OCI-LY7 (cell line): ENCODE data around the gene HDAC7.

Source experiments
- EZH2phosphoT487 ChIP-seq: fragments of 200-600 bp; sonication (generic); IDR thresholded peaks from 2 replicates; pipeline ENCODE4 v1.6.1; 2018; ENCODE audit warnings: low read depth, borderline replicate concordance, mild to moderate bottlenecking, mixed run types, antibody characterized with exemption, low read length, moderate library complexity, mixed read lengths
- TF ChIP-seq, protein P1 (sequence below): fragments of 200-600 bp; sonication (generic); conservative IDR thresholded peaks from 2 replicates; pipeline ENCODE4 v1.5.1; 2014; ENCODE audit warnings: mild to moderate bottlenecking, antibody characterized with exemption, low read length, moderate library complexity, mixed read lengths

- TF ChIP-seq, protein P1, sequence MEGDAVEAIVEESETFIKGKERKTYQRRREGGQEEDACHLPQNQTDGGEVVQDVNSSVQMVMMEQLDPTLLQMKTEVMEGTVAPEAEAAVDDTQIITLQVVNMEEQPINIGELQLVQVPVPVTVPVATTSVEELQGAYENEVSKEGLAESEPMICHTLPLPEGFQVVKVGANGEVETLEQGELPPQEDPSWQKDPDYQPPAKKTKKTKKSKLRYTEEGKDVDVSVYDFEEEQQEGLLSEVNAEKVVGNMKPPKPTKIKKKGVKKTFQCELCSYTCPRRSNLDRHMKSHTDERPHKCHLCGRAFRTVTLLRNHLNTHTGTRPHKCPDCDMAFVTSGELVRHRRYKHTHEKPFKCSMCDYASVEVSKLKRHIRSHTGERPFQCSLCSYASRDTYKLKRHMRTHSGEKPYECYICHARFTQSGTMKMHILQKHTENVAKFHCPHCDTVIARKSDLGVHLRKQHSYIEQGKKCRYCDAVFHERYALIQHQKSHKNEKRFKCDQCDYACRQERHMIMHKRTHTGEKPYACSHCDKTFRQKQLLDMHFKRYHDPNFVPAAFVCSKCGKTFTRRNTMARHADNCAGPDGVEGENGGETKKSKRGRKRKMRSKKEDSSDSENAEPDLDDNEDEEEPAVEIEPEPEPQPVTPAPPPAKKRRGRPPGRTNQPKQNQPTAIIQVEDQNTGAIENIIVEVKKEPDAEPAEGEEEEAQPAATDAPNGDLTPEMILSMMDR = no peak
- no peak for TF ChIP-seq EZH2phosphoT487
Observed at GRCh38 chr12:47750229-47750798, 69.4 kb downstream of the HDAC7 start.
